ENCODE measurements around the gene PI16.

The PI16 gene

GRCh38 chr6:36958775-36959554 lies 4.4 kb downstream of the PI16 start:
- DNase-seq: peak; percentile 26

DNA sequence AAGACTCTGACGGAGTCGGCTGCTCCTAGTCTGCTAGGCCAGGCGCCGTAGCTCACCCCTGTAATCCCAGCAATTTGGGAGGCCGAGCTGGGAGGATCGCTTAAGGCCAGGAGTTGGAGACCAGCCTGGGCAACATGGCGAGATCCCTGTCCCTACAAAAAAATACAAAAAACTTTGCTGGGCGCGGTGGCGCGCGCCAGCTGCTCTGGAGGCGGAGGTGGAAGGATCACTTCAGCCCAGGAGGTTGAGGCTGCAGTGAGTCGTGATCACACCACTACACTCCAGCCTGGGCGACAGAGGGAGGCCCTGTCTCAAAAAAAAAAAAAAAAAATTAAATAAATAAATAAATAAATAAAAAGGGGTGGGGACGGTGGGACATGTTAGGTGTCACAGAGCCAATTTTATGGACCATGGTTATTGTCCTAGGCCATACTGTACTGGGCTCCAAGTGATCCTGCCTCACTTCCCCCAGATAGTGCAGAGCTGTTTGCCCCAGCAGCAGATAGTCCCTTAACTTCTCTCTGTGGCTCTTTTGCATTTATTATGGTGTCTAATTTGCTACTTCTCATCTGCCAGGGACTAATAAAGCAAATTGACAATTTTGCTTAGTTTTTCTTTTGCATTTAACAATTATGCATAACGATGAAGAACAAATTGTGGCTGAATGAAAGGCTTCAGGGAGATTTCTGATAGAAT lies 5.2 kb downstream of the PI16 start:
- DNase-seq: peak; percentile 39

DNA sequence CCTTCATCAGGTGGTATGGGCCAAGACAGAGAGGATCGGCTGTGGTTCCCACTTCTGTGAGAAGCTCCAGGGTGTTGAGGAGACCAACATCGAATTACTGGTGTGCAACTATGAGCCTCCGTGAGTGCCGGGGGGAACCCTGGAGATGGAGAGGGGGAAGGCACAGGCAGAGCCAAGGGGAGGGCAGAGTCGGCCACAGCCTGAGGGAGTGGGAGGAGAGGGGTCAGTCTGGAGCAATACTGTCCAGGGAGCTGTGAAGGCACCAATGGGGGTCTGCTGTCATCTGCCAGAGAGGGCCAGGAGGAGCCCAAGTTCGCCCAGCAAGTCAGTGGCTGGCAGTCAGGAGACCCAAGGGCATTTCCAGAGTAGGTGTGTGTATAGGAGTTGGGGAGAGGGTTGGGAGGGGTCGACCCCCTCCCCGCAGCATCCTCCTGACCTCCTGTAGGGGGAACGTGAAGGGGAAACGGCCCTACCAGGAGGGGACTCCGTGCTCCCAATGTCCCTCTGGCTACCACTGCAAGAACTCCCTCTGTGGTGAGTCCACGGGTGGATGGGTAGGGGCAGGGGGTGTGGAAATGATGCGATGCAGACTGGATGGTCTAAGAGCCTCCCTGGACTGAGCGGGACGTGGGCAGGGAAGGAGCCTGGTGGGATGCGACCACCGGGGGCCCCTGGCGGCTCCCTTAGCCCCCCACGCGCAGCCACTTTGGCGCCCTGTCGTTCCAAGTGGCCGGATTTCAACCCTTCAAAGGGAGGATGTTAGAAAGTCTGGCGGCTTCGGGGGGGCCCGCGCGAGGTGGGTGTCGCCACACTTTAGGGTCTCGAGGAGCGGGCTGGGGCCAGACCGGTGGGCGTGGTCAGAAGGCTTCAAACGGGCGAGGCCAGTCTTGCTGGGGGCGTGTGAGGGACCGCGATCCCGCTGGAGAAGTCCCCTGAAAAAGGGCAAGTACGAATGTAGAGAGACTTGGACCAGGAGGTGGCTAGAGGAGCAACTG lies 7.2 kb downstream of the PI16 start:
- DNase-seq: peak; percentile 39

DNA sequence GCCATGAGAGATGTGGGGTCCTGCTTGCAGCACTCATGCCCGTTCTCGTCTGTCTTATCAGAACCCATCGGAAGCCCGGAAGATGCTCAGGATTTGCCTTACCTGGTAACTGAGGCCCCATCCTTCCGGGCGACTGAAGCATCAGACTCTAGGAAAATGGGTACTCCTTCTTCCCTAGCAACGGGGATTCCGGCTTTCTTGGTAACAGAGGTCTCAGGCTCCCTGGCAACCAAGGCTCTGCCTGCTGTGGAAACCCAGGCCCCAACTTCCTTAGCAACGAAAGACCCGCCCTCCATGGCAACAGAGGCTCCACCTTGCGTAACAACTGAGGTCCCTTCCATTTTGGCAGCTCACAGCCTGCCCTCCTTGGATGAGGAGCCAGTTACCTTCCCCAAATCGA lies 8.3 kb downstream of the PI16 start:
- peak; percentile 45 for DNase-seq

DNA sequence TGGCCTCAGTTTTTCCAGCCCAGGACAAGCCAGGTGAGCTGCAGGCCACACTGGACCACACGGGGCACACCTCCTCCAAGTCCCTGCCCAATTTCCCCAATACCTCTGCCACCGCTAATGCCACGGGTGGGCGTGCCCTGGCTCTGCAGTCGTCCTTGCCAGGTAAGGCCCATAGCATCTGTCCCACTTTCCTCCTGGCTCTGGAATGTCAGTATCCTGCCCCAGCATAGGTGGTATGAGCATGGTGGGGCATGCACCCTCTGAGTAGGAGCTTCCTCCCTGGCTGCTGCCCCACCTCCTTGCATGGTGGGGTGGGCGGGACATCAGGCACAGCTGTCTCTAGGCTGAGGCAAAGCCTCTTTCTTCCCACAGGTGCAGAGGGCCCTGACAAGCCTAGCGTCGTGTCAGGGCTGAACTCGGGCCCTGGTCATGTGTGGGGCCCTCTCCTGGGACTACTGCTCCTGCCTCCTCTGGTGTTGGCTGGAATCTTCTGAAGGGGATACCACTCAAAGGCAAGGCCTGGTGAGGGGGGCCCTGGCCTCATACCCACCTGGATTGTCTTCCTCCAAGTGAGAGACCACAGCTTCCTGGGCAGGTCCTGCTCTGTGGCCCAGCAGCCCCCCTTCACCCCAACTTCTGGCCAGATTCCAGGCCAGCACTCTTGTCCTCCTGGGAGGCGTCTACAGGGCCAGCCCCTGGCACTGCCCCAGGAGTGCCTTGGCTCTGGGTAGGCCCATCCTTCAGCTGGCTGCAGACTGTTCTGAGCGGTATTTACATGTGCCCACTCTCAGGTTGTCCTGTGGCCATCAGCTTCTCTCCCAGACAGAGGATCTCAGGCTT lies 9.1 kb downstream of the PI16 start:
- DNase-seq: peak; percentile 46

DNA sequence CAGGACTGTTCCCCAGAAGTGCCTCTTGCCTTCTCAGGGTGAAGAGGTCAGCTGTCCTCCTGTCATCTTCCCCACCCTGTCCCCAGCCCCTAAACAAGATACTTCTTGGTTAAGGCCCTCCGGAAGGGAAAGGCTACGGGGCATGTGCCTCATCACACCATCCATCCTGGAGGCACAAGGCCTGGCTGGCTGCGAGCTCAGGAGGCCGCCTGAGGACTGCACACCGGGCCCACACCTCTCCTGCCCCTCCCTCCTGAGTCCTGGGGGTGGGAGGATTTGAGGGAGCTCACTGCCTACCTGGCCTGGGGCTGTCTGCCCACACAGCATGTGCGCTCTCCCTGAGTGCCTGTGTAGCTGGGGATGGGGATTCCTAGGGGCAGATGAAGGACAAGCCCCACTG lies 9.8 kb downstream of the PI16 start:
- no peak for DNase-seq

GRCh38 chr6:36964908-36965307 lies 10.4 kb downstream of the PI16 start:
- peak; percentile 13 for DNase-seq

GRCh38 chr6:36967301-36967700 lies 12.8 kb downstream of the PI16 start:
- peak; percentile 7 for DNase-seq

GRCh38 chr6:36967757-36968156 lies 13.2 kb downstream of the PI16 start:
- peak; percentile 16 for DNase-seq

DNA sequence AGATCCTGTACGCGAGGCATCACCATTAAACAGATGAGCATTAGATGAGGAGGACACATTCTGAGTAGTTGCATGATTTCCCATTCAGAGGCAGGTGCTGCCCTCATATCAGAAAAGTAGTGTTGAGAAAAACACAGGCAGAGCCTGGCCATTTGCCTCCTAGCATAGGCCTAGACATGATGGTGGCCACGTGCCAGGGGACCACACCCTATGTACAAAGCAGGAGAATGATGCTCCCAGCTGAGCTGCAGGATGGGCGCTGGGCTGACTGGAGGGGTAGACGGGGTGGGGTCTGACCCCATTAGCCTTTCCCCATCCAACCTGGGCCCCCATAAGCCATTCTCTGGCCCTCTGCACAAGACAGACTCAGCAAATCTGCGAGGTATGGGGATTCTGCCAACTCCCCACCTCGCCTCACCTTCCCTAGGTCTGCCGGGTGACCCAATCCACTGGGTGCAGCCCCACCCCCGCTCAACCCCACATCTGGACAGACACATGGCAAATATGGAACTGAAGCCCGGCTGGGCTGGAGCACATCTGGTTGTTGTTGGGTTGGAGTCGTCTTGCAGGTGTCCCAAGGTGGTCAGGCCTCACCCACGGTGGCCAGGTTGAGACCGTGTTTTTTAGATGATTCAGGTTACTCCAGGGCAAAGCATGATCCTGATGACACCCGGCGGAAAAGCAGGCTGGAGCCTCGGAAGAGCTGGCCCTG lies 13.9 kb downstream of the PI16 start:
- peak; percentile 47 for DNase-seq

- peak; percentile 37 for DNase-seq
These were observed 14.7 kb downstream of the PI16 start for GRCh38 chr6:36969240-36969691.

GRCh38 chr6:36969988-36970891 lies 15.7 kb downstream of the PI16 start:
- no peak for DNase-seq

DNA sequence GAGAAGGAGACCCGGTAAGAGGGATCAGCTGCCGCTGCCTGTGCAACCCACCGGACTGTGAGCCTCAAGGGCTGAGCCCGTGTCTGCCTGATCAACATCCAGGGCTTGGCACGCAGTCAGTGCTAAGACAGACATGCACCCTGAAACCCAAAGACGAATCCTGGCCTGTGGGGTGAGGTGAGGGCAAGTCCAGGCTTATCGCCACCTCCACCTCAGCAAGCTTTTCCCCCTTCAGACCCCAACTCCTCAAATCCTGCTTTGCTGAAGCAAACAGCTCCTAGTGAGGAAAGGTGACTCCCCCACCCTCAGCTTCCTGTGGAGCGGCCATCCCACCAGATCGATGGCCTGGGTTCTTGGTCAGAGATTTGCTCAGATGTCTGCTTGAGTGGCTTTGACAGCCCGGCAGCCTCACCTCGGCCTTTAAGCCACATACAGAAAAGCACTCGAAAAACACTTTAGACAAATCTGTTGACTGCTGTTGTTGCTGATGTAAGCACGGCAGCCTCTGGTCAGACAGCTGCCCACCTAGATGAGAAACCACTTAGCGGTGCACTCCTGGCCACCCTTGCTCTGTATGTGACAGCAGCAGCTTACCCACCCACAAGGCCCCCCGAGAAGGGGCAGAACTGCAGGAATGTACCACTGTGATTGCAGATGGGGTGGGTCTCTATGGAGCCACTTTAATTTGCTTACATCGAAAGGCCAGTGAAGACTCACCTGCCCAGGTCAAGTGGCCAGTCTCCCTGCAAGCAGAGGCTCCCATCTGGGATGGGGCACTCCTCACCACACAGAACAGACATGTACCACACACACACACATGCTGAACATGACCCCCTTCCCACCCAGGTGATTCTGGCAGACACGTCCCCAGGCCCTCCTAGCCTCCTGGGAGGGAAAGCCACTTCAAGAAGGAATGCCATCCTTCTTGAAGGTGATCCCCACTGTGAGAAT lies 16.6 kb downstream of the PI16 start:
- no peak for DNase-seq

DNA sequence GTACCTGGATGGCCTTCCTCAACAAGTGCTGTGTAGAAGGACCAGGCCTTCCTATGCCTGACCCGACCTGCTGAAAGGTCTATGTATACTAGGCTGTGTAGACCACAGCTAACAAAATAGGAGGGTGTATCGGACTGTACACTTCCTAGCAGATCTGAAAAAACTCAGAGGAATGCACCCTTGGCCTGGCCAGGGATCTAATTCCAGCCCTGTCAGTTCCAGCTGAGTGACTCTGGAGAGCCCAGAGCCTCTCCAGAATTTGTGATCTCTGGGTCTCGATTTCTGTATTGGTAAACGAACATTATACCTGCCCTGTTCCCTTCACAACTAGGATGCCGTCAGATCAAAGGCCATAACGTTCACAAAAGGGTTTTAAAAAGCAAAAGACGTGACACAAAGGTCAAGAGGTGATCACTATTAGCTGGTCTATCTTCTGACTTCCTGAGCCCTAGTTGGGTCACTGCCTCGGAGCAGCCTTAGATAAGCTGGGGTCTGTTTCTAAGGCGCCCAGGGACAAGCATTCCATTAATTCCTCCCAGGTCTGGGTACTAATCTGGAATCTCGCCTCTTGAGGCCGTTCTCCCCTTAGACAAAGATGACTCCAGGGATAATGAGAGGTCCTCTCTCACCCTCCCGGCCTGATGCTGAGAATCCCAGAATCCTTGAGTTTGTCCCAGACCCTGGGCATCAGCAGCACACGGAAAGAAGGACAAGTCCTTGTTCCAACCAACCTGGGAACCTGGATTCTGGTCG lies 17.6 kb downstream of the PI16 start:
- no peak for DNase-seq

DNA sequence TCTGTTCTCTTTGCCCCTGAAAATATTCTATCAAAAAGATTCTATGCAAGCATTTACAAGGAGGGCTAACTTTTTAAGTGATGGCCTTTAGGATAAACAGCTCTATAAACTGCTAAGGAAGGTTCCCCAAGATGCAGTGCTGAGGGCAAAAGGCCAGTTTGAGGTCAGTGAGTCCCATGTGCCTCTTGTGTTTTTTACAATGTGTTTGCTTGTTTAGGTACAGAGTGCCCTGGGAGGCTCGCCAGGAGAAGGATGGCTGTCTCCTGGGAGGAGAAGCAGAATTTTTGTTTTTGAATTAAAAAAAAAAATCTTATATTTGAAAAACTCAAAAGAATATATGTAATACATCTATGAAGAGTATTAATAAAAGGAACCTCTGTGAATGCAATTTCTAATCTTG lies 18.7 kb downstream of the PI16 start:
- DNase-seq: no peak

DNA sequence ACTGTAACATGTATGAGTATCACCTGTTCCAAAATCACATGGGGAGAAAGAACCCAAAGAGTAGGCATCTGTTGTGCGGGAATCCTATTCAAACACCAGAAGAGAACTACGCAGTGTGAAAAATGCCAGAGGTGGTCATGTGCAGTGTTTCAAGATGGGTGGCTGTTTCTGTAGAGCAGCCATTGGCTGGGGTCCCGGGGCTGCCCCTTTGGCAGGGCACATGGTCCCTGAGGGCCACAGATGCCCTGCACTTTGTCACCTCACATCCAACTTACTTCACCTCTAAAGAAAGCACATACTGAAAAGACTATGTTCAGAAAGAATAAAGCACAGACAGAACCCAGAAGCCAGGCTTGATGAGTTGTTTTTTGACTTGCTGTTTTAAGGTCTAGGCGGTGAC lies 19.1 kb downstream of the PI16 start:
- DNase-seq: no peak

GRCh38 chr6:36975231-36976006 lies 20.9 kb downstream of the PI16 start:
- no peak for DNase-seq

- no peak for DNase-seq
These were observed 21.4 kb downstream of the PI16 start for GRCh38 chr6:36976007-36976264.
